Tibial artery (tissue), 4 donors: ENCODE measurements around the gene ZBTB14.
A peak's percentile ranks its signal among the peaks of the same experiment; 100 is the strongest.

Source experiments
- DNase-seq, 2 donors: peaks; one replicate each; pipeline ENCODE4 v3.0.0-alpha.2; 2019
- H3K27ac ChIP-seq, 2 donors: fragments of 200-600 bp; sonication (generic) in 1 of 2; 1 replicate in 1 of 2; 2 replicates in 1 of 2; pipeline ENCODE4 v1.5.1; 2018 to 2019; ENCODE audit warnings: mild to moderate bottlenecking in 1 of 2
- H3K27me3 ChIP-seq, 2 donors: fragments of 200-600 bp; sonication (generic) in 1 of 2; one replicate each; pipeline versions ENCODE4 v1.5.1 to v1.6.0; 2016 to 2019
- H3K36me3 ChIP-seq, 3 donors: fragments of 200-600 bp; sonication (generic) in 2 of 3; one replicate each; pipeline ENCODE4 v1.5.1; 2016 to 2019; ENCODE audit warnings: mild to moderate bottlenecking in 2 of 3
- H3K4me1 ChIP-seq, 4 donors: fragments of 200-600 bp; sonication (generic) in 2 of 4; 1 replicate in 3 of 4; 2 replicates in 1 of 4; pipeline ENCODE4 v1.5.1; 2016 to 2019
- H3K4me3 ChIP-seq, 2 donors: fragments of 200-600 bp; sonication (generic) in 1 of 2; 1 replicate in 1 of 2; 2 replicates in 1 of 2; pipeline ENCODE4 v1.5.1; 2018 to 2019; ENCODE audit warnings: mild to moderate bottlenecking in 2 of 2
- H3K9me3 ChIP-seq, 3 donors: fragments of 200-600 bp; sonication (generic) in 1 of 3; one replicate each; pipeline ENCODE4 v1.5.1; 2016 to 2019
- intact Hi-C: fragments of 100-400 bp; cut with DNase I; formaldehyde crosslinking; loops from one replicate; pipeline ENCODE4 v1.15.0; 2023; ENCODE audit warnings: low total_unique reads
- TF ChIP-seq, protein P1 (sequence below), 2 experiments: fragments of 200-600 bp in 1 of 2; fragments of 450-650 bp in 1 of 2; IDR thresholded peaks; one replicate each; pipeline ENCODE4 v1.5.1; 2017 to 2019; ENCODE audit warnings: antibody characterized with exemption in 2 of 2, mild to moderate bottlenecking in 1 of 2, moderate library complexity in 1 of 2

ZBTB14 gene, protein sequence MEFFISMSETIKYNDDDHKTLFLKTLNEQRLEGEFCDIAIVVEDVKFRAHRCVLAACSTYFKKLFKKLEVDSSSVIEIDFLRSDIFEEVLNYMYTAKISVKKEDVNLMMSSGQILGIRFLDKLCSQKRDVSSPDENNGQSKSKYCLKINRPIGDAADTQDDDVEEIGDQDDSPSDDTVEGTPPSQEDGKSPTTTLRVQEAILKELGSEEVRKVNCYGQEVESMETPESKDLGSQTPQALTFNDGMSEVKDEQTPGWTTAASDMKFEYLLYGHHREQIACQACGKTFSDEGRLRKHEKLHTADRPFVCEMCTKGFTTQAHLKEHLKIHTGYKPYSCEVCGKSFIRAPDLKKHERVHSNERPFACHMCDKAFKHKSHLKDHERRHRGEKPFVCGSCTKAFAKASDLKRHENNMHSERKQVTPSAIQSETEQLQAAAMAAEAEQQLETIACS

DNA sequence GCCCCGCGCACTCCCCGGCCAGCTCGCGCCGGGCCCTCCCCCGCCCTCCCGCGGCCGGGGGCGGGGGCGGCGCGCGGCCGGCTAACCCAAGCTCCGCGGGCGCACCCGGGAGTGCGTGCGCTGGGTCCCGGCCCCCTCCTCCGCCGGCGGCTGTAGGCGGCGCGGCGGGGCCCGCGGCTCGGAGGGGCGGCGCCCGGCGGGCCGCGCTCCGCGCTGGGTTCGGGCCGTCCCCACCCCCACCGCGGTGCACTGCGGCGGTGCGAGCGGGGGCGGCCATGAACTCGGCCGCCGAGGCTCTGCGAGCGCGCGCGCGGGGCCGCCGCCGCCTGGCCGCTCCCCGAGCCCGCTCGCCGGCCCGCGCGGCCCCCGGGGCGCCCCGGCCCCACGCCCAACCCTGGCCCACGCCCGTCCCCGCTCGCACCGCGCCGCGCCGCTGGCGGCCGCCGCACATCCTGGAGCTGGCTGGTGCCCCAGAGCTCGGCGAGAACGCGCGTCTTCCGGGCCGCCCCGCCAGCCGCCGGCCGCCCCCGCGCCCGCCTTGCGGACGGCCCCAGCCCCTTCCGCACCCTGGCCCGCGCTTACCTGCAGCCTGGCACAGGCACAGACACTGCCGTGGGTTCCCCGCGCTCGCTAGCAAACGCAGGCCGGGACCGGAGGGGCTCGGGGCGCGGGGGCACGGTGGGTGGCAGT is at the start of gene ZBTB14:
Gene ZBTB14 (minus strand): TSS at position 496 of the 690 bp plus-strand sequence. CDS start 2,480 bp downstream, outside the sequence.
- Histone ChIP-seq H3K27ac (peak within 1 kb of the TSS; percentile 95 to 99), H3K27me3 (no peaks in the 10 kb centered on the region), H3K4me1 (peaks cover 0 to 21% (median 8%) of the 10 kb centered on the region in 4 donors), H3K4me3 (peak within 1 kb of the TSS; percentile 72 to 99), H3K36me3 (peaks cover 10 to 18% (median 12%) of the 10 kb centered on the region in 3 donors), H3K9me3 (no peaks in the 10 kb centered on the region)
- intact Hi-C loops = loop anchor here (2.0 kb wide), 1 partner anchor 57 kb away; no protein-coding TSS in a partner anchor
- peak; percentile 35 to 77 for DNase-seq
- TF ChIP-seq, protein P1, sequence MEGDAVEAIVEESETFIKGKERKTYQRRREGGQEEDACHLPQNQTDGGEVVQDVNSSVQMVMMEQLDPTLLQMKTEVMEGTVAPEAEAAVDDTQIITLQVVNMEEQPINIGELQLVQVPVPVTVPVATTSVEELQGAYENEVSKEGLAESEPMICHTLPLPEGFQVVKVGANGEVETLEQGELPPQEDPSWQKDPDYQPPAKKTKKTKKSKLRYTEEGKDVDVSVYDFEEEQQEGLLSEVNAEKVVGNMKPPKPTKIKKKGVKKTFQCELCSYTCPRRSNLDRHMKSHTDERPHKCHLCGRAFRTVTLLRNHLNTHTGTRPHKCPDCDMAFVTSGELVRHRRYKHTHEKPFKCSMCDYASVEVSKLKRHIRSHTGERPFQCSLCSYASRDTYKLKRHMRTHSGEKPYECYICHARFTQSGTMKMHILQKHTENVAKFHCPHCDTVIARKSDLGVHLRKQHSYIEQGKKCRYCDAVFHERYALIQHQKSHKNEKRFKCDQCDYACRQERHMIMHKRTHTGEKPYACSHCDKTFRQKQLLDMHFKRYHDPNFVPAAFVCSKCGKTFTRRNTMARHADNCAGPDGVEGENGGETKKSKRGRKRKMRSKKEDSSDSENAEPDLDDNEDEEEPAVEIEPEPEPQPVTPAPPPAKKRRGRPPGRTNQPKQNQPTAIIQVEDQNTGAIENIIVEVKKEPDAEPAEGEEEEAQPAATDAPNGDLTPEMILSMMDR (IDR thresholded peaks at IDR 0.05) = no peak

DNA sequence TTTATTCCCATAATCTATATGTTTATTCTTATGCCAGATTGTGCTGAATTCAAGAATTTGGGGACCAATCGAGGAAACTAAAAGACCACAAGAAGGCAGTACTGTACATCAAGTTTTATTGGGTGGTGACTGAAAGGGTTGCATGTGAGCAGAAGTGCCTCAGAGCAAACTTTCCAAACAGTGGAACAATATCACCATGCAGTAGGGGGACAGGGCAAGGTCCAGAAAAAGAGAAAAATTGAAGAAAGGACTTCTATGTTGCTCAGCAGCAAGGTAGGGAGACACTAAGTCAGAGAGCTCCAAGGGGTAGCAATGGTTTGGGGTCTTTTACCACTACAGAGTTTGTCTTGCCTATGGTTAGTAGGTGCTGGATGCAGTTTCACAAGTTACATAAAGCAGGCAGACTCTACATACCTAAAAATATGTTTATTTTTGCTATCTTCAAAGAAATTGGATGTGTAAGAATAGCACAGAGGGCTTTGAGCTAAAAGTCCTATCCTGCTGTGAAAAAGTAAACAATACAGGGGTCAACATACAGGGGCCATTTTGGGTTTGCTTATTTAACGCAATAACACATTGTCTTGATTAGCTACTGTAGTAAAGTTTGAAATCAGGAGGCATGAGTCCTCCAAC is 43.8 kb upstream of the ZBTB14 start:
- H3K4me1 ChIP-seq = no peaks in the 10 kb centered on the region
- intact Hi-C loops = no loop called here
- H3K27ac ChIP-seq = no peak overlapping the region
- no peaks in the 10 kb centered on the region for H3K36me3 ChIP-seq
- no peak for DNase-seq
- no peaks in the 10 kb centered on the region for H3K27me3 ChIP-seq
- H3K9me3 ChIP-seq = no peaks in the 10 kb centered on the region
- TF ChIP-seq, protein P1 (IDR thresholded peaks at IDR 0.05) = no peak
- H3K4me3 ChIP-seq = no peak overlapping the region

DNA sequence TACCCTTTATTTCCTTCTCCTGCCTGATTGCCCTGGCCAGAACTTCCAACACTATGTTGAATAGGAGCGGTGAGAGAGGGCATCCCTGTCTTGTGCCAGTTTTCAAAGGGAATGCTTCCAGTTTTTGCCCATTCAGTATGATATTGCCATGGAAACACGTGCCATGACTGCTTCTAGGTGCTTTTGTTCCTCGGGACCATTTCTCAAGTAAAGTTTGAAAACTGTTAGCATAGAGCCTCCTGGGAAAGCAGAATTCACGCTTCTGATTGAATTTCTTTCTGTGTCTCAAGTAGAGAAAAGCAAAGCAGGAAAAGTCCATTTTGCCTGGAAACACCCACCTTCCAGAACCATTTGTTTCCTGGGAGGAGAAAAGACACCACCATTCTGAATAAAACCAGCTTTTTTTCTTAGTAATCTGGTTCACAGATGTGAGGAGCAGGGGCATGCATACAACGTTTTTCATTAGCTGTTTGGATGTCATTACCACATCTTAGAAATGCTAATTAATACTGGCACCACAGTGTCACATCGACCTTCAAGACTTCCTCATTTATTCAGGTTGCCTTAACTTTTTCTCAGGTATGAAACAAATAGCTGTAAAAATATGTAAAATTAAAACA is 39.0 kb upstream of the ZBTB14 start:
- DNase-seq = no peak
- Histone ChIP-seq H3K4me1 (no peaks in the 10 kb centered on the region), H3K27ac (no peak overlapping the region), H3K27me3 (no peaks in the 10 kb centered on the region), H3K4me3 (no peak overlapping the region), H3K9me3 (no peaks in the 10 kb centered on the region), H3K36me3 (no peaks in the 10 kb centered on the region)
- TF ChIP-seq, protein P1 (IDR thresholded peaks at IDR 0.05) = no peak
- intact Hi-C loops = no loop called here

DNA sequence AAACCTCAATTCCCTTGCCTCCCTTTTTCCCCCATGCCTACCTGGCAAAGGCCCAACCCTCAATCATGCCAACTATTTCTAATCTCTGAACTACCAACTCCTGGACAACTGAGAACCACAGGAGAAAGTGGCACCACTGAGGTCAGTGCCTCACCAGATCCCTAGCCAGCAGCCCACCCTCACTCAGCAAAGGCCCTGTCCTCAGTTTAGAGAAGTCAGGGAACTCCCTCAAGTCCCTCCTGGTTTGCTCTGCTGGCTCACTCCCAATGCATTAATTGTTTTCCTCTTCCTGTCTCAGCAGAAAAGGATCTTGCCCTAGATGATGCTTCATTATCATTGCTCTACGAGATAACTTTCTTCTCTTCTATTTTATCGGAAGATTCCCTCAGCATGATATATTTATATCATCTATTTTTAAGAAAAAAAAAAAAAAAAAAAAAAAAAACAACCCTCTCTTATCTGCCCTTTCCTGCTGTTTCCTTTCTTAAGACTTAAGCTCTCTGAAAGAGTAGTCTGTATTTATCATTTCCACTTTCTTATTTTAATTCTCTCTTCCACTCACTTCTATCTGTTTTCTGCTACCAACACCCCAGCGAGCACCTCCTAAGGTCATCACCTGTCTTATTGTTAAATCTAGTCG is 22.7 kb upstream of the ZBTB14 start:
- no peaks in the 10 kb centered on the region for H3K27me3 ChIP-seq
- intact Hi-C loops = no loop called here
- H3K9me3 ChIP-seq = no peaks in the 10 kb centered on the region
- H3K36me3 ChIP-seq = no peaks in the 10 kb centered on the region
- DNase-seq = no peak
- H3K4me3 ChIP-seq = no peak overlapping the region
- H3K4me1 ChIP-seq = no peaks in the 10 kb centered on the region
- no peak overlapping the region for H3K27ac ChIP-seq
- TF ChIP-seq, protein P1 (IDR thresholded peaks at IDR 0.05) = no peak

DNA sequence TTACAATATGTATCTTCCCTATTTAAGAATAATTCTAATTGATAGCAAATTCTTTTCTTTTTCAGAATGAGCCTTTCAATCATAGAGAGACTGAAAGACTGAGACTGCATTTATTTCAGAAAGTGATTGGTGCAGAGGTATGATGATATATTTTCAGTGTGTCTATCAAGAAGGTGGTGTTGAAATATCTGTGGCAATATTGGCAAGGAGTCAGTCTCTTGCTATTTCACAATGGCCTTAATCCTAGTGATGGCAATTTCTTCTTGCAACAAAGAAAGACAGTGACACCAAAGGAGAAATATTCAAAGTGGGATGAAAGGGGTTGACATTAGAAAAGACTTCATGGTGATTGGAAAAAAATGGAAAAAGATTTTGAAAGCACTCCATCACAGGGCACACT is 21.7 kb upstream of the ZBTB14 start:
- TF ChIP-seq, protein P1 (IDR thresholded peaks at IDR 0.05) = no peak
- intact Hi-C loops = no loop called here
- Histone ChIP-seq H3K27me3 (no peaks in the 10 kb centered on the region), H3K4me1 (no peaks in the 10 kb centered on the region), H3K4me3 (no peak overlapping the region), H3K36me3 (no peaks in the 10 kb centered on the region), H3K27ac (no peak overlapping the region), H3K9me3 (no peaks in the 10 kb centered on the region)
- DNase-seq = no peak
